ENCODE results near the gene MSX1. TPM values are rescaled to one million over a fixed set of nuclear protein-coding genes. Genes with fewer than 3 reads are reported as not detected.

The MSX1 gene
- total RNA-seq = 1 to 10 TPM; 1.4 to 2.9 TPM

- TF ChIP-seq CTCF (IDR thresholded peaks at IDR 0.05) = no peak
- Histone ChIP-seq H3K36me3 (no peaks in the 10 kb centered on the region), H3K4me3 (peak within 1 kb of the TSS; percentile 51 to 69), H3K9me3 (no peaks in the 10 kb centered on the region), H3K4me1 (peaks cover 0 to 58% of the 10 kb centered on the region in 2 donors), H3K27ac (peak within 1 kb of the TSS; percentile 48 to 75), H3K27me3 (peaks cover 53 to 70% of the 10 kb centered on the region in 2 donors)
- DNase-seq (ENCODE audit: low spot score) = peak; percentile 85
Measured at GRCh38 chr4:4859325-4859798, at the start of gene MSX1. MSX1 (plus strand) TSS chr4:4859665; CDS start chr4:4859900, 235 bp downstream.

- H3K36me3 ChIP-seq = no peaks in the 10 kb centered on the region
- no peak for DNase-seq (ENCODE audit: low spot score)
- TF ChIP-seq CTCF (IDR thresholded peaks at IDR 0.05) = no peak
- H3K27me3 ChIP-seq = no peaks in the 10 kb centered on the region
- H3K4me3 ChIP-seq = no peak overlapping the region
- H3K9me3 ChIP-seq = peaks cover 0 to 8% of the 10 kb centered on the region in 2 donors
- H3K27ac ChIP-seq = no peak overlapping the region
- no peaks in the 10 kb centered on the region for H3K4me1 ChIP-seq
Measured at GRCh38 chr4:4810092-4810774, 49.2 kb upstream of the MSX1 start.

GRCh38 chr4:4810778-4811177 lies 48.7 kb upstream of the MSX1 start:
- Histone ChIP-seq H3K36me3 (no peaks in the 10 kb centered on the region), H3K27ac (no peak overlapping the region), H3K4me3 (no peak overlapping the region), H3K27me3 (no peaks in the 10 kb centered on the region), H3K9me3 (peaks cover 0 to 8% of the 10 kb centered on the region in 2 donors), H3K4me1 (no peaks in the 10 kb centered on the region)
- DNase-seq (ENCODE audit: low spot score) = no peak
- no peak for TF ChIP-seq CTCF (IDR thresholded peaks at IDR 0.05)

GRCh38 chr4:4812145-4812794 lies 47.2 kb upstream of the MSX1 start:
- no peak overlapping the region for H3K27ac ChIP-seq
- TF ChIP-seq CTCF (IDR thresholded peaks at IDR 0.05) = no peak
- DNase-seq (ENCODE audit: low spot score) = no peak
- no peaks in the 10 kb centered on the region for H3K4me1 ChIP-seq
- no peak overlapping the region for H3K4me3 ChIP-seq
- H3K27me3 ChIP-seq = no peaks in the 10 kb centered on the region
- peaks cover 0 to 13% of the 10 kb centered on the region in 2 donors for H3K9me3 ChIP-seq
- no peaks in the 10 kb centered on the region for H3K36me3 ChIP-seq

GRCh38 chr4:4818415-4819212 lies 40.9 kb upstream of the MSX1 start:
- no peaks in the 10 kb centered on the region for H3K4me1 ChIP-seq
- H3K27ac ChIP-seq = no peak overlapping the region
- H3K36me3 ChIP-seq = no peaks in the 10 kb centered on the region
- no peak for TF ChIP-seq CTCF (IDR thresholded peaks at IDR 0.05)
- no peaks in the 10 kb centered on the region for H3K27me3 ChIP-seq
- H3K9me3 ChIP-seq = peaks cover 0 to 13% of the 10 kb centered on the region in 2 donors
- no peak overlapping the region for H3K4me3 ChIP-seq
- DNase-seq (ENCODE audit: low spot score) = no peak
